ENCODE results near the gene HMGN3.
A peak's percentile ranks its signal among the peaks of the same experiment; 100 is the strongest.

Gene HMGN3

DNA sequence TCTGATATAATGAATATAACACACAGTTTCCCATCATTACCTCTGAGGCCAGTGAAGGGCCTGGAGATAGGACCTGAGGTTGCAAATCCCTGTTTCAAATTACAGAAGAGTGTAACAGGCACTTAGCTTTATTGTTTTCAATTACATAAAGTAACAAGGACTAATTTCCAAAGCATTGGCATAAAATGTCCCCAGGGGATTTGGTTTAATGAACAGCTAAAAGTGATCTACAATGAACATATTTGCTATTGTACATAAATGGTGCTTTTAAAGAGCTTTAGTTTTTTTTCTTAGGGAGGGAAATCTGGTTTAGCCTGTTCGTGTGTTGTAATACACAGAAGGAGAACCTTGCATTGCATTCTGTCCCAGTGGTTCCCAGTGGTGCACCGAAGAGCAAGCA is 54.4 kb downstream of the HMGN3 start:
- TF ChIP-seq, protein P1, sequence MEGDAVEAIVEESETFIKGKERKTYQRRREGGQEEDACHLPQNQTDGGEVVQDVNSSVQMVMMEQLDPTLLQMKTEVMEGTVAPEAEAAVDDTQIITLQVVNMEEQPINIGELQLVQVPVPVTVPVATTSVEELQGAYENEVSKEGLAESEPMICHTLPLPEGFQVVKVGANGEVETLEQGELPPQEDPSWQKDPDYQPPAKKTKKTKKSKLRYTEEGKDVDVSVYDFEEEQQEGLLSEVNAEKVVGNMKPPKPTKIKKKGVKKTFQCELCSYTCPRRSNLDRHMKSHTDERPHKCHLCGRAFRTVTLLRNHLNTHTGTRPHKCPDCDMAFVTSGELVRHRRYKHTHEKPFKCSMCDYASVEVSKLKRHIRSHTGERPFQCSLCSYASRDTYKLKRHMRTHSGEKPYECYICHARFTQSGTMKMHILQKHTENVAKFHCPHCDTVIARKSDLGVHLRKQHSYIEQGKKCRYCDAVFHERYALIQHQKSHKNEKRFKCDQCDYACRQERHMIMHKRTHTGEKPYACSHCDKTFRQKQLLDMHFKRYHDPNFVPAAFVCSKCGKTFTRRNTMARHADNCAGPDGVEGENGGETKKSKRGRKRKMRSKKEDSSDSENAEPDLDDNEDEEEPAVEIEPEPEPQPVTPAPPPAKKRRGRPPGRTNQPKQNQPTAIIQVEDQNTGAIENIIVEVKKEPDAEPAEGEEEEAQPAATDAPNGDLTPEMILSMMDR (conservative IDR thresholded peaks at IDR 0.05; ENCODE audit: control insufficient read depth, insufficient read depth, low read depth, low read length): no peak
- no peak for DNase-seq (ENCODE audit: low read depth)
- H3K4me3 ChIP-seq (ENCODE audit: control insufficient read depth, low read depth, low read length): no peak overlapping the region

DNA sequence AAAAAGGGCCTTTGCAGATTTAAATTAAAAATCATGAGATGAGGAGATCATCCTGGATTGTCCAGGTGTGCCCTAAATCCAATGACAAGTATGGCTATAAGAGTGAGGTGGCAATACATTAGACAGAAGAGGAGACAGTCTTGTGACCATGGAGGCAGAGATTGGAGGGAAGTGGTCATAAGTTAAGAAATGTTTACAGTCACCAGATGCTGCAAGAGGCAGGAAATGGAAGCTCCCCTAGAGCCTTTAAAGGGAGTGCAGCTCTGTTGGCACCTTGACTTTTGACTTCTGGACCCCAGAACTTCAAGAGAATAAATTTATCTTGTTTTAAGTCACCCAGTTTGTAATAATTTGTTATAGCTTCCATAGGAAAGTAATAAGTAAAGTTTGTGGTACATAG is 61.1 kb downstream of the HMGN3 start:
- no peak overlapping the region for H3K4me3 ChIP-seq (ENCODE audit: control insufficient read depth, low read depth, low read length)
- TF ChIP-seq, protein P1 (conservative IDR thresholded peaks at IDR 0.05; ENCODE audit: control insufficient read depth, insufficient read depth, low read depth, low read length): no peak
- DNase-seq (ENCODE audit: low read depth): no peak

DNA sequence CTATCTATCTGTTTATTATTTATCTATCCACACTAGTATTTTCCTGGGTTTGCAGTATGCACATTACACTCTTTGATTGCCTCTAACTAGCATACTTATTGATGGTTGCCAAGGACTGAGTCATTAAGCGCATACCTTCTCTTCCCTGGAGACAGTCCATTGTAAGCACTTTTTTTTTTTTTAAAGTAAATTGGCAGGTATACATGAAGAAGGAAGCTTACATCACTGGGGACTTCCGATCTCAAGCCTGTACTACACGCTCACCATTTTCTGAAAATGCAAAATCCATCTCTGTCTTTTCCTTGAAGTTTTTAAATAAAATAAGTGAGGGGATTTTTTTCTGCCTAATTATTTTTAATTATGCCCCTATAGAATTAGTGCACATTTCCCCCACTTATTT is 63.5 kb downstream of the HMGN3 start:
- DNase-seq (ENCODE audit: low read depth): peak; percentile 77
- TF ChIP-seq, protein P1 (conservative IDR thresholded peaks at IDR 0.05; ENCODE audit: control insufficient read depth, insufficient read depth, low read depth, low read length): no peak
- no peak overlapping the region for H3K4me3 ChIP-seq (ENCODE audit: control insufficient read depth, low read depth, low read length)

DNA sequence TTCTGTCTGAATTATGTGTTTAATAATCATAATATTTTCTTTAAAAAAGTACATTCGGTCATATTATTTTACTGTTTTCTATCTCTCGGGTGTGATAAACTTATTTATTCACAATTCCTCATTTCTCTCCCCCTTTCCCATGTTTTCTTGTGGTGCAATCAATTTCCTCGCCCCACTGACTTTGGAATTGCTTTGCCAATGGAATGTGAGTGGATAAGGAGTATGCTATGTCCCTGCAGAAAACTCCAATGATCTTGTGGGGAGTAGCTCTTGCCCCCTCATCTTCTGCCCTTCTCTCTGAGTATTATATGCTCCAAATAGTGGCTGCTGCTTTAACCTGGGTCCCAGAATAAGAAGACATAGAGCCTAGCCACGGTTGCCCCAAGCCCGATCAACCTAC is 64.1 kb downstream of the HMGN3 start:
- DNase-seq (ENCODE audit: low read depth): no peak
- TF ChIP-seq, protein P1 (conservative IDR thresholded peaks at IDR 0.05; ENCODE audit: control insufficient read depth, insufficient read depth, low read depth, low read length): no peak
- no peak overlapping the region for H3K4me3 ChIP-seq (ENCODE audit: control insufficient read depth, low read depth, low read length)

DNA sequence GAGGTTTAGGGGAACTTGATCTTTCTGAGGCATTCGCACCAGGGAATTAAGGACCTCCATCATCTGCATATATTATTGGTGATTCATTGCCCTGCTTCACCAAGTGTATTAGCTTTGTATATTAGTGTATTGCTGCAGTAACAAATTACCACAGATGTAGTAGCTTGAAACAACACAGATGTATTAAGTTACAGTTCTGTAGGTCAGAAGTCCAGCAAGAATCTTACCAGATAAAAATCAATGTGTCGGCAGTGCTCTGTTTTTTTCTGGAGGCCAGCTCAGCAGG is 65.8 kb downstream of the HMGN3 start:
- H3K4me3 ChIP-seq (ENCODE audit: control insufficient read depth, low read depth, low read length): no peak overlapping the region
- TF ChIP-seq, protein P1 (conservative IDR thresholded peaks at IDR 0.05; ENCODE audit: control insufficient read depth, insufficient read depth, low read depth, low read length): no peak
- peak; percentile 69 for DNase-seq (ENCODE audit: low read depth)

DNA sequence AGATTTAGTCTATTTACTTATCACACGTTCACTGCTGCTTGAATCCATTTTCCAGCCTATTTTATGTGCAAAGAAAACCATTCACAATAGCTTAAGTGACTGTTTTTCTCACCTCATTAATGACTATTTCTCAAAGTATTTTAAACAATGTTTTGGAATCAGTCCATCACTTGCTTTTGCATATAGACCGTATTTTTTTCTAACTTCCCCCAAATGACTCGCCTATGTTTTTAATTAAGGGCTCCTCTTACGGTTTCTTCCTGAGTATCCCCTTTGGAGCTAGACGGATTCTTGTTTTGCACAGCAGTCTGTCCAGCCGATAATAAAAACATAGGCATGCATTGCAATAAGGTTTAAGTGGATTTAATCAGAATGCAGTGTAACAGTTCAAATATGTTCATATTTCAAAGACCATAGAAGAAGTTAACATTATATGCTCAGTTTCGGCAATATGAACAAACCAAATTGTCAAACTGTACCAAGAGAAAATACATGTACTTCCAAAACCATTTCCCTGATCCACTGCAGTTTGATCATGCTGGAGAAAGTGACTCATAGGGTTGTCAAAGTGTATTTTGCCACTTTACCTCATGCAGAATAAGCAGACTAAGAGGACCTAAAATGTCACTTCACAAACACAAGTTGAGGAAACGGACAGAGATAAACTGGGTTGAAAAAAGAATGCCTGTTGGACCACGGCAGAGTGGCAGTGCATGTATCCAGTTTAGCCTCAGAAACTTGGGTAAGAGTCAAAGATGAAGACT is 66.4 kb downstream of the HMGN3 start:
- H3K4me3 ChIP-seq (ENCODE audit: control insufficient read depth, low read depth, low read length): no peak overlapping the region
- TF ChIP-seq, protein P1 (conservative IDR thresholded peaks at IDR 0.05; ENCODE audit: control insufficient read depth, insufficient read depth, low read depth, low read length): no peak
- peak; percentile 64 for DNase-seq (ENCODE audit: low read depth)

DNA sequence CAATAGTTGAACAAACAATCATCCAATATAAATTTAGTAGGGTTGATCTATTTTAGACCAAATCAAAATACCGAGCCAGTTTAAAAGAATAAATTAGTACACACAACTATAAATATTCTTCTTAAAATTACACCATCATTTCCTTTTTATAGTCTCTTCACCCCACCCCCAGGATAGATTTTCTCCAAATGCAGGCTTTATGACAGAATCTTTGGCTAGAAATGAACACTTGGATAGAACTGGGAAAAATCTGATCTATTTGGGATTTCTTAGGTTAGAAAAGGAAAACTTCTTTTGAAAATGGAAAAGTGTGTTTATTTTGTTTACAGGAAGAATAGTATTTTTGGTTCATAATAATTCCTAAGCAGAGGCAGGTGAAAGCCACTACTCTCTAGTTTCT is 74.6 kb downstream of the HMGN3 start:
- TF ChIP-seq, protein P1 (conservative IDR thresholded peaks at IDR 0.05; ENCODE audit: control insufficient read depth, insufficient read depth, low read depth, low read length): no peak
- no peak overlapping the region for H3K4me3 ChIP-seq (ENCODE audit: control insufficient read depth, low read depth, low read length)
- no peak for DNase-seq (ENCODE audit: low read depth)

Data from fibroblast of mammary gland (primary cell).